GM18507 (cell line): ENCODE data around the gene ABLIM2.

Source experiments
- DNase-seq: peaks from one replicate; pipeline ENCODE4 v3.0.0; 2011; ENCODE audit warnings: low read depth; ENCODE audit not compliant: insufficient read length; ENCODE audit errors: extremely low spot score
- FAIRE-seq: peaks from 2 replicates; lab custom pipeline; 2011; peaks lifted over from hg19 to GRCh38; lab: Jason Lieb, UNC

ABLIM2 gene

DNA sequence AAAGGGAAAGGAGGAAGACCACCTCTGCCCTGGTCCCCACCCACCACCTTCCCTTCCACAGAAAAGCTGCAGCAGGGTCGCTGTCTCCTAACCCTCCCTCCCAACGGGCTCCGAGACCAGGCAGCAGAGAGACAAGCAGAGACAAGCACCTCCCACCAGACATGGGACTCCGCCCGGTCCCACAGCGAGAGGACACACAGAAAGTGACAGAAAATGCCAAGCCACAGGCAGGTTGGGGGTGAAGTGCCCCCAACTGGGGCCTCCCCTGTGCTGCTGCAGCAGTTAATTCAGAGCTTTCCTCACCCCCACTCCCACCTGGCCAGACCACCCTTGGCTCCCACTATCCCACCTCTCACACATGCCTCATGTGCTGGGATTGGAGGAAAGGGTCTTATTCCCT, 154.5 kb downstream of the ABLIM2 start:
- no peak for FAIRE-seq
- DNase-seq: no peak

DNA sequence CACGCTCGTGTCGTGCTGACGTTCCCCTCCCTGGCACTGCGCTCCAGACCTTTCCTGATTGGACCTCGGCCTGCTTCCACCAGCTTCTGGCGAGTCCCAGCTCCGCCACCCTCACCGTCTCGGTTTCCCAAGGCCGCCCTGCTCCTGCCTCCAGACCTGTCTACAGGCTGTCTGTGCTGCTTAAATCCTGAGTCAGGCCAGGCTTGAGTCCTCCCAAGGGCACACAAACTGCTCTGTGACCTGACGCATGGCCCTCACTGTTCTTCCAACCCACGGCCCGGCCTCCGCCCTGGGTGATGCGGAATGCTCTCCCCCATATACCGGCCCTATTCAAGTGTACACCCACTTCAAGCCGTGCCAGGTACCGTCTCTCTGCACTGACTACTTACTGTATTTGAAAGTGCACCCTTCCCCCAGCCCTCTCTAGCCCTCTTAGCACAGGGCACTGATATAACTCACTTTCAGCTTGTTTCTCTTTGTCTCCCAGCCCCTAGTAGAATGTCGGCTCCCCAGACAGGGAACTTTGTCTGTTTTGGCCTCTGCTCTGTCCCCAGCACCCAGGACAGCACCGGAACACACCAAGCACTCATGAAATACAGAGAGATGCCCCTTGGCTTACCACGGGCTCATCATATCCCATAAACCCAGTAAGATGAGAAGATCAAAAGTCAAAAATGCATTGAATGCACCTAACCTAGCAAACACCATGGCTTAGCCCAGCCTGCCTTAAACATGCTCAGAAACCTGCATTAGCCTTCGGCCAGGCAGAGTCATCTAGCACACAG, 155.9 kb downstream of the ABLIM2 start:
- DNase-seq (no peak), FAIRE-seq (no peak)

DNA sequence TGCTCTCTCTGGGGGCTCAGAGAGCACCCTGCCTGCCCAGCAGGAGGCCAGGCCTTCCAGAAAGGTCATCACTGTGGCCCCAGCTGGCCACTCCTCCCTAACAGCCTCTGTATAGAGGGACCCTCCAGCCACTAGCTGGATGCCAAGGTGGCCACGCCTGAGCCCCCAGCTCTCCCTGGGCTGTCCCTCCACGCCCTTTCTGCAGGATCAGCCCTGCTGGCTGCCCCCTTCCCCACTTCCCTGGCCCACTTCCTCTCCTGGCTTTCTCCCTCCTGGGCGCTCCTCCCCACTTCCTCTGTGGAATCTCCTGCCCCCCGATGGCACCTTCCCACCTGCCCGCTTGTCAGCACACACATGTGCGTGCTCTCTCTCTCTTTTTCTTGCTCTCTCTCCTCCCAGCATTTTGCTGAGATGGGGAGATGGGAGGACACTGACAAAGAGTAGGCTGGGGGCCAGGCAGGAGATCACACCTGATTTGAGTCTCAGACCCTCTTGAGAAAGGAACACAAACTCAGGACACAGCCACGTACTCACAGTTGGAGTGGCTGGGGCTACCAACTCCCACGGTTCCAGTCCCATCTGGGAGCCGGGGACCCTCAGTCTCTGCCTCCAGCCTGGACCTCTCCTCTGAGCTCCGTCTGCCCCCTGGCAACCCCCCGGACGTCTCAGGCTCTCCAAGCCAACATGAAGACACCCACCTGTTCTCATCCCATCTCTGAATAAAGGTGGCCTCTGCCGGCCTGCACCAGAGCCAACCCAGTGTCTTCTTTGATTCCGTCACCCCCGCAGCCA, 156.9 kb downstream of the ABLIM2 start:
- DNase-seq (no peak), FAIRE-seq (no peak)

DNA sequence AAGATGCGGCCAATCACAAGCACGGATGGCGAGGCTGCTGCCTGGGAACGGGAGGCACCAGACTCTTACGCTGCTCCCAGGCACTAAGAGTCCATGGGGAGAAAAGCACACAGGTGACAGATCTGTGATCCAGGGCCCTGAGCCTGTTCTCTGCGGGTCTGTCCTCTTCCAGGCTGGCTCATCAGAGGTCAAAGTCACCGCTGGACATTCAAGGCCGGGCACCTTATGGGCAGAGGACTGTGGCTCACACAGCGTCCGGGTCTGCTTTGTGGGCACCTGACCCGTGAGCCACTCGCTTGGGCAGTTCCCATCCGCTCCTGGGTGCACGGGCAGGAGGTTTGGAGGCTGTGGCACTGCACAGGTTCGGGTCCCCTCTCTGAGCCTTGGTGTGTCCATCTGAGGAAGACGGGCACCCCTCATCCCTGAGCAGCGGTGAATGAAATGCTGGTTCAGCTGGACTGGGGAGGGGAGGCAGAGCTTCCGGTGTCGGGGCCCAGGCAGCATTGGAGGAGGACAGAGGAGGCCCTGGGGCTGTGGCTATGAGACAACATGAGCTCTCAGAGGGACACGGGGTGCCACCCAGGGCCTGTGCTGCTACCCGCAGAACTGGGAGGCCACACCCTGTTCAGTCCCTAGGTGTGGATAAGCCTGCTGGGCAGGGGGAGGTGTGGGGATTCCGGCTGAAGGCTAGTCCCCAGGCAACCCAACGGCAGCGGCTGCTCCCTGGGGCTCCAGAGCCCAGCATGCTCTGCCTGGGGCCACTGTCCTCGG, 157.7 kb downstream of the ABLIM2 start:
- DNase-seq (no peak), FAIRE-seq (no peak)

DNA sequence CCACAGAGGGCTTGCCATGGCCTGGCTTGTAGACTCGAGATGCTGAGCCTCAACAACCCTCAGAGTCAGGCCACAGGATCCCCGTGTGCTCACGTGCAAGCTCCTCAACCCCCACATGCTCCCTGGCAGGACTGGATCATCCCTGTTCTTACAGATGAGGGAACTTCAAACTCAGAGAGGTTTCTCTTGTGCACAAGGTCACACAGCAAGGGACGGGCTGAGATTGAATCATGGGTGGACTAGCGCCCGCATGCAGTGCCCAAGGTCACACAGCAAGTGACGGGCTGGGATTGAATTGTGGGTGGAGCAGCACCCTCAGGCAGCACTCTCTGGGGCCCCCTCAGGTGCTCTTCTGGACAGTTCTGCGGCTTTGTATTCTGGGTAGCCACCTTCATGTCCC, 158.4 kb downstream of the ABLIM2 start:
- FAIRE-seq (no peak), DNase-seq (no peak)

DNA sequence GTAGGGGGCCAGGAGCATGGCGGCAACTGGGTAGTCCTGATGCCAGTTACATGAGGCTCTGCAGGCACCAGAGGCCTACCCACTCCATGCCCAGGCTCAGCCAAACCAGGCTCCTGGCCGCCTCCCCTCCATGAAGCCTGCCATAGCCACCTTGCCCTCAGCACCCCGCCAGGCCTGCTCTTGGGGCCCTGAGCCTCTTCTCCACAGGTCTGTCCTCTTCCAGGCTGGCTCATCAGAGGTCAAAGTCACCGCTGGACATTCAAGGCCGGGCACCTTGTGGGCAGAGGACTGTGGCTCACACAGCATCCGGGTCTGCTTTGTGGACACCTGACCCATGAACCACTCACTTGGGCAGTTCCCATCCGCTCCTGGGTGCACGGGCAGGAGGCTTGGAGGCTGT, 158.9 kb downstream of the ABLIM2 start:
- DNase-seq: no peak
- FAIRE-seq: no peak

DNA sequence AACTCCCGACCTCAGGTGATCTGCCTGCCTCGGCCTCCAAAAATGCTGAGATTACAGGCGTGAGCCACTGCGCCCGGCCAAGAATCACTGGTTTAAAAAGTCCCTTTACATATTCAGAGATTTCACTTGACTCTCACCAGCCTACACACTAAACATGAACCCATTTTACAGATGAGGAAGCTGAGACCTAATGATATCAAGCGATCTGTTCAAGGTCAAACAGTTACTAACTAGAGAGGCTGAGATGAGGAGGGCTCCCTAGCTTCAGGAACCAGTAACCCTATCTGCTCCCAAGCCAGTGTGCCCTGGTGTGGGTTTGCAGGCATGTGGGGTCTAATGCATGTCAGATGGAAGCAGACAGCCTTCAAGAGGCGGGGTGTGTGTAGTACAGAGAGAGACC, 159.3 kb downstream of the ABLIM2 start:
- FAIRE-seq (no peak), DNase-seq (no peak)

DNA sequence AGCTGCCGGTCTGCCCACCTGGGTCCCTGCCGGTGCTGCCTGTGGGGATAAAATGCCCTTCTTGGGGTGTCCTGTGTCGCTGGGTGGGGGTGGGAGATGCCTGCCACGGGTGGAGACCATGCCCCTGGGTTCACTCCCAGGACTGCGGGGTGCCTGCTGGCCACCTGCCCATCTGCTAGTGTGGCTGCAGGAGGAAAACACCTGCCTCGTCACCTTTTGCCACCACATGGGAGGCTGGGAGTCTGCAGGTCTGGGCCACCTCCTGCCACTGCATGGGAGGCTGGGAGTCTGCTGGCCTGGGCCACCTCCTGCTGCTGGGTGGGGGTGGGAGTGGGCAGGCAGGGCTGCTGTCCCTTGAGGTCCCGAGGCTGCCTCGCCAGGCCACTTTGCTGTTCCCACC, 160.2 kb downstream of the ABLIM2 start:
- DNase-seq (no peak), FAIRE-seq (no peak)

DNA sequence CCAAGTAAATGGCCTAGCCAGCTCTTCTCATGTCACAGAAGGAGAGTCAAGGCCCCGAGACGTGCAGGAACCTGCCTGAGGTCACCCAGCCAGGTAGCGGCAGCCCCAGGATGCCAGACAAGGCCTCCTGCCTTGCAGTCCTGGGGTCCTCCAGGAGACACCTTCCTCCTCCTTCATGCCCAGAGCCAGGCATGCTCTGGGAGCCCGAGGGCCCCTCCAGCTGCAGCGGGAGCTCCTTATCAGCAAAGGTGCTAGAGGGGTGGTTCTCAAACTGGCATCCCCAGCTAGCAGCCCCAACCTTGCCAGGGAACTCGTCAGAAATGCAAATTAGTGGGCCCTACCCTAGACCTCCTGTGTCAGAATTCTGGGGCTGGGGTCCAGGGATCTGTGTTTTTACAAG, 162.7 kb downstream of the ABLIM2 start:
- DNase-seq (no peak), FAIRE-seq (no peak)

DNA sequence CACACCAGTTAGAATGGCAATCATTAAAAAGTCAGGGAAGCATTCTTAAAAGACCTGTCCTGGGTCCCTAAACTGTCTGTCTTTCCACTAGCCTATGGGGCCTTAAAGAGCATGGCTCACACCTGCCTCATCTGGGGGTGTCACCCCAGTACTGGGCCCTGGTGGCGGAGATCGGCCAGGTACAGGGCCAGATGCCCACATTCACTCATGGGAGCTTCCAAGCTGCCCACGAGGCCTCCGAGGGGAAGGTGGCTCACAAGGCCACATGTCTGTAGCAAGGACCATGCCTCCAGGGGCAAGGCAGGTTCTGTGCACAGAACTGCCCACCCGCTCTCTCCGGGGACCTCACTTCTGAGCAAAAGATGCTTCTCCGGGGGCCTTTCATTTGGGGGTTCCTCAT, 163.5 kb downstream of the ABLIM2 start:
- no peak for DNase-seq
- no peak for FAIRE-seq

DNA sequence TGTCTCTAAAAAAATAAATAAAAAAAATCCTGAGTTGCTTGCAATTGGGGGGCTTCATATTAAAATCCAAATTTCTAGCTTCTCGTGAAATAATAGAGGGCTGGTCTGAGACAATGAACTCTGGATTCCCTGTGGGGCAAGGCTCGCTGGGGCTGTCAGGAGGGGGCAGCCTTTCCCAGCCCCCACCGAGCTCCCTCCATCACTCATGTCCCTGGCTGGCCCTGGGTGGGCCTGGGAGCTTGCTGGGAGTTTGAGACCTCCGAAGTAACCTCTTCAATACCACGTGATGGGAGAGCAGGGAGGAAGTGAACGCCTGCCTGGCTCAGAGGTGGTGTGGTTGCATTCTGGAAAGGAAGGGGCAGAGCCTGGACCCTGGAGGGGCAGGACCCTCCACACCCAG, 164.9 kb downstream of the ABLIM2 start:
- FAIRE-seq (no peak), DNase-seq (no peak)

DNA sequence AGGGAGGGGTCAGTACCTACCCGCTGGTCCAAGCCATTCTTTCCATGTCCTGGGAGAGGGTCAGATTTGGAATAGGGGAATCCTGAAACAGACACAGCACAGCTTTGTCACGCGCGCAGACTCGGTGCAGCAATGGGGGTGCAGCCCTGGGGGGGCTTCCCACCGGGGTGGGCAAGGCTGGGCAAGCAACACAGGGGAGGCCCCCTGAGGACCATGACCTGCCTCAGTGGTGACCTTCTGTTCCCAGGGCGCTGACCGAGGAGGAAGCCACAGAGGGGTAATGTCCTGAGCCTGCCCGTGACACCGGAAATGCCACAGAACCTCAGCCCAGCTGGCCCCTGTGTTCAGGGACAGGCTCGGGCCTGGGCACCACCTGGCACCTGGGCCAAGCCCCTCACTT, 165.8 kb downstream of the ABLIM2 start:
- FAIRE-seq: no peak
- no peak for DNase-seq

DNA sequence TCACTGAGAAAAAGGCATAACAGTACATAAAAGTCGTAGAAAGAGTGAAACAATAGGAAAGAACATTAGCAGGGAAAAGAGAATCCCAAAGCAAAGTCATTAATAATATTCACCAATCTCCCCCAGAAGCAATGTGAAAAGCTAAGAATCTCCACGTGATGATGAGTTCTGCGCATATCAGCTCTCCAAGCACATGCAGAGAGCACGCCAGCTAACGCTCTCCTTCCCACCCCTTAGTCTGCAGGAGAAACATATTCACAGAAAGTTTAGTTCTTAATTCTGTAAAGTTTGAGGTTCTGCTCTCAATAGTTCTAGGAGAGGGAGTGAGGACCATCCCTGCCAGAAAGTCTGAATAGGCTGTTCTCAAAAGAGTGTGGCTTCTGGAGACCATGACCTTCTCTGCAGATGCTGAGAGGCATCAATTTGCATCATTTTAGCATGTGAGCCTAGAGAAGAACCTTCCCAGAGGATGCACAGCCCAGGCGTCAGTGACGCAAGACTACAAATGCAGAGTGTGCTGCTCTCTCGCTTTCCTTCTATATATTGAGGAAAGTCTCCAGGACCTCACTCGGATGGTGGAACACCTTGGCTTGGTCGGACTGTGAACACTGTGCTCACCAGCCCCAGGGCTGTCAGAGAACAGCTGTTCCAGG, 167.7 kb downstream of the ABLIM2 start:
- no peak for FAIRE-seq
- no peak for DNase-seq

DNA sequence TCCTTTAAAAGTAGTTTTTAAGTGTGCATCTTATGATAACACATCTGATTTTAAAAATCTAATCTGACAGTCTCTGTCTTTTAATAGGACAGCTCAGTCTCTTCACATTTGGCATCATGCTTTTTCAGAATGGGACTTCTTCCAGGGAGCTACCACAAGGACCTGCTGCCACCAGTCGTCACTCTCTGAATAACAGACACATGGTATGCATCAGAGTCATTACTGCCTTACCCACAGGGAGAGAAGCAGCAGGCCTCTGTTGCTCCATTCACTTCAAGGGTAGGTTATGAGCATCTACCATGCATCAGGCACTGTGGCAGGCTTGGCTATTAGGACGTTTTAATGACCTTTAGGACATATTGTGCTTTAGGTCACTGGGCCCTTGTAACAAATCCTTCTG, 169.0 kb downstream of the ABLIM2 start:
- DNase-seq: no peak
- FAIRE-seq: no peak

DNA sequence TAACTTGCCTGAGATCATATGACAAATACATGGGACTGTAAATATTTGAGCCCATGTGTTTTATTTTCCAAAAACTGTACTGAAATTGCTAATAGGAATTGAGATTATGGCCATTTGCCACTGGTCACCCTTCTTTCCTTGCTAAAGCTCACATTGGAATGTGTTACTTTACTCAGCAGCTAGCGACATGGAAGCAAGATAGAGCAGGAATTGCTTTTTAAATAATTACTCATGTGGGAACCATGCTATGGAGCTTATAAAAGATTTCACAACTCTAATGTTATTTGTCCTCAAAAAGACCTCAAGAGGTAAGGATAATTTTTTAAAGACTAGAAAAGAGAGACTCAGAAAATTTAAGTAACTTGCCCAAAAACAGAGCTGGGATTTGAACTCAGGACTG, 170.2 kb downstream of the ABLIM2 start:
- no peak for FAIRE-seq

DNA sequence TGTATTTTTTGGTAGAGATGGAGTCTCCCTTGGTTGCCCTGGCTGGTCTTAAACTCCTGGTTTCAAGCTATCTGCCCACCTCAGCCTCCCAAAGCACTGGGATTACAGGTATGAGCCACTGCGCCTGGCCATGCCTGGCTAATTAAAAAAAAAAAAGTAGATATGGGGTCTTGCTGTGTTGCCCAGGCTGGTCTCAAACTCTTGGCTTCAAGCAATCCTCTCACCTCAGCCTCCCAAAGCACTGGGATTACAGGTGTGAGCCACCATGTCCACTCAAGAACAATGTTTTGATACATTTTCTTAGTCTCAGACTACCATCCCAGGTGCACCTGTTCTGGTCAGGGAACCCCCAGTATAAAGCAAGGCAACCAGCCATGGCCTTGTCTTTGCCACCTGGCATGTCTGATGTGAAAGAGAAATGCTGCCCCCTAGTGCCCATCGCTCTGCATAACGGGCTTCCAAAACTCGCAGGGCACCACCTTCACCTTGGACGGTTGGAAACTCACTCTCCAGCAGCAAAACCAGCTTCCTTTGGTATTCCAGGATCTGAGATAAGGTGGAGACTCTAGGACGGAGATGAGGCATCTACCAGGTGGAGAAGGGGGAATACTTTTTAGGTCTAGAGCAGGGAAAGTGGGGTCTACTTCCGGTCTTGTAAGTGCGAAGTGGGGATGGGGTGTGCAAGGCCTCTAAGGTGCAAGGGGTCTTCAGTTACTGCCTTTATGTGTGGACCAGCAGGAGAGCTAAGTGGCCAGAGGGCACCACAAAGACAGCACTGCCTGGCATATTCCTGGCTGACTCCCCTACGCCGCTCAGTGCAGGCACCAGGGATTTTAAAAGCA, 171.2 kb downstream of the ABLIM2 start:
- FAIRE-seq: peak; percentile 94

More for the DNA sequence above, 170.2 kb downstream of the ABLIM2 start:
- DNase-seq: no peak

DNA sequence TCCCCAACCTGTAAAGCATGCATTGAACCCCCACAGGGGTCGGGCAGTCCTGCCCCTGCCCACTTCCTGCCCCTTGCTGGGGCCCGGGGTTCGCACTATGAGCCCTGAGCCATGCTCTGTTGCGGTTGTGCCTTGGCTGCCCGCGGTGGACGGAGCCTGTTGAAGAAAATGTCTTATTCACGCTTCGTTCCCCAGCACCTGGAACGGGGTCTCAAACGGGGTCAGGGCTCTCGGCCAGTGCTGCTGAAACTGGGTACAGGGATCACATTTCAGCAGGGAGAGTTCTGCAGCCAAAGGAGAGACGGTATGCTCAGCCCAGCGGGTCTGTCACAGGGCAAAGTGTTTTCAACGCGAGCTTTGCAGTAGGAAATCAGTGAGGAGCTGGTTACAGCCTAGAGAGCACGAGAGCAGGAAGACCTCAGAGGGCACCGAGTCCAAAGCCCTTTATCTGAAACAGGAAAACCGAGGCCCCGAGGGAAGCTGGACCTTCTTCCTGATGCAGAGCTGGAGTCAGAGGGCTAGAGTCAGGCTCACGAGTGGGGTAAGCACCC, 172.6 kb downstream of the ABLIM2 start:
- no peak for FAIRE-seq
- DNase-seq: no peak

More for the DNA sequence above, 171.2 kb downstream of the ABLIM2 start:
- peak; percentile 42 for DNase-seq

DNA sequence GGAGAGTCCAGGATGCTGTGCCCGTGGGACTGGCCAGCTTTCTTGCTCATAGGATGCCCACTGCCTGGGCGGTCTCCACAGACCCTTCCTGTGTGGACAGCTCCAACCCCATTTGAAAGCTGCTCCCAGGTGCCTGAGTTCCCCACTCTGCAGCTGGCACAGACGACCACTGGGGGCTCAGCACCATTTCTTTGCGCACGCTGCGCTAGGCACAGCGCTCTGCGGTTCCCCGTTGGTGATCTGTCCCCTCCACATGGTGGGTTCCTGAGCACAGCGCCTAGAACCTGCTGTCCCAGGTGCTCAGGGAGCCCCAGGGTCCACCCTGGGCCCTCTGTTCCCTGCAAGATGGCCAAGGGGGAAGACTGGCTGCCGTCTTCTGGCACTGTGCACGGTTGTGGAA, 173.5 kb downstream of the ABLIM2 start:
- no peak for FAIRE-seq
- DNase-seq: no peak
